Stomach (tissue), 9 donors: Measurements from ENCODE around the gene LCN2. TPM values are rescaled to one million over a fixed set of nuclear protein-coding genes. Genes with fewer than 3 reads are reported as not detected.

Source experiments
- DNase-seq, 2 donors: peaks; one replicate each; pipeline versions ENCODE4 v3.0.0 to v3.0.0-alpha.2; 2013 to 2019
- H3K27ac ChIP-seq, 5 donors: fragments of 200-600 bp in 4 of 5; sonication (generic) in 4 of 5; one replicate each; pipeline ENCODE4 v1.5.1; 2013 to 2019; ENCODE audit warnings: mild to moderate bottlenecking in 1 of 5, moderate library complexity in 1 of 5
- H3K27me3 ChIP-seq, 3 donors: fragments of 200-600 bp; sonication (generic); one replicate each; pipeline ENCODE4 v1.5.1; 2017 to 2019; ENCODE audit warnings: mixed run types in 1 of 3
- H3K36me3 ChIP-seq, 4 donors: fragments of 200-600 bp; sonication (generic); 1 replicate in 3 of 4; 2 replicates in 1 of 4; pipeline ENCODE4 v1.5.1; 2016 to 2019
- H3K4me1 ChIP-seq, 4 donors: fragments of 200-600 bp; sonication (generic); one replicate each; pipeline ENCODE4 v1.5.1; 2016 to 2019
- H3K4me3 ChIP-seq, 4 donors: fragments of 200-600 bp; sonication (generic) in 3 of 4; one replicate each; pipeline ENCODE4 v1.5.1; 2016 to 2019; ENCODE audit warnings: mild to moderate bottlenecking in 1 of 4
- H3K9me3 ChIP-seq, 4 donors: fragments of 200-600 bp; sonication (generic); one replicate each; pipeline ENCODE4 v1.5.1; 2016 to 2019
- CTCF ChIP-seq, 7 experiments: fragments of 450-650 bp in 4 of 7; fragments of 200-600 bp in 3 of 7; sonication (generic) in 3 of 7; IDR thresholded peaks; one replicate each; pipeline ENCODE4 v1.5.1; 2016 to 2019; ENCODE audit warnings: antibody characterized with exemption in 7 of 7, control low read depth in 2 of 7, mild to moderate bottlenecking in 1 of 7
- EP300 ChIP-seq: sonication (generic); formaldehyde crosslinking; IDR thresholded peaks from one replicate; pipeline ENCODE4 v1.6.1; 2017; ENCODE audit warnings: antibody characterized with exemption
- POLR2A ChIP-seq, 4 donors: fragments of 450-650 bp; IDR thresholded peaks; one replicate each; pipeline ENCODE4 v1.6.1; 2016; ENCODE audit warnings: antibody characterized with exemption in 4 of 4, control low read depth in 2 of 4, mild to moderate bottlenecking in 1 of 4, moderate library complexity in 1 of 4
- POLR2AphosphoS5 ChIP-seq, 3 donors: sonication (generic); formaldehyde crosslinking; IDR thresholded peaks; one replicate each; pipeline ENCODE4 v1.6.1; 2016; ENCODE audit warnings: antibody characterized with exemption in 3 of 3
- WGBS, 5 donors: extraction: QIAGEN DNeasy Blood & Tissue Kit in 3 of 5; methylation state at CpG; one replicate each; pipeline versions ENCODE4 v1.1.5 to v1.1.7; 2013 to 2018; 5-methylcytosine and 5-hydroxymethylcytosine counted together
- intact Hi-C: fragments of 100-400 bp; cut with DNase I; formaldehyde crosslinking; loops from one replicate; pipeline ENCODE4 v1.15.1; 2023; ENCODE audit warnings: low total_unique reads
- polyA plus RNA-seq, 3 donors: library from polyadenylated mRNA; stranded (reverse); fragments of 200-250 nt; gene quantifications; one replicate each; pipeline ENCODE4 v1.2.3, GENCODE V29; 2013
- total RNA-seq, 5 donors: library from RNA; depleted of rRNA; stranded (reverse); fragments of >200 nt; gene quantifications; one replicate each; pipeline versions ENCODE4 v1.1.0 to v1.2.3, GENCODE V29; 2014 to 2016
- donor health status: healthy with polysubstance abuse.
- donor health status: Bipolar disorder and iron deficiency.
- donor health status: healthy.

LCN2 gene
- total and polyA plus RNA-seq, 8 donors: 10.8 to 922 (median 383) TPM; not detected in 1

GRCh38 chr9:128142061-128142460, 7.2 kb upstream of the LCN2 start:
- Histone ChIP-seq H3K27me3 (no peaks in the 10 kb centered on the region), H3K4me3 (no peak overlapping the region), H3K27ac (no peak overlapping the region), H3K9me3 (no peaks in the 10 kb centered on the region), H3K36me3 (no peaks in the 10 kb centered on the region), H3K4me1 (peaks cover 0 to 18% (median 7%) of the 10 kb centered on the region in 4 donors)
- no peak for TF ChIP-seq POLR2AphosphoS5 (IDR thresholded peaks at IDR 0.05)
- TF ChIP-seq POLR2A (IDR thresholded peaks at IDR 0.05): no peak
- WGBS, 5 donors: 58 to 78% (median 70%) methylated on average over 3 to 4 of the region's 4 CpGs
- intact Hi-C loops: no loop called here
- DNase-seq: no peak

- DNase-seq: no peak
- intact Hi-C loops: no loop called here
- H3K4me3 ChIP-seq: no peak overlapping the region
- H3K36me3 ChIP-seq: no peaks in the 10 kb centered on the region
- 81 to 90% (median 83%) methylated on average over 2 of the region's 2 CpGs for WGBS, 5 donors
- TF ChIP-seq CTCF (IDR thresholded peaks at IDR 0.05): no peak
- TF ChIP-seq POLR2A (IDR thresholded peaks at IDR 0.05): no peak
- H3K4me1 ChIP-seq: peaks cover 0 to 19% (median 9%) of the 10 kb centered on the region in 4 donors
- no peaks in the 10 kb centered on the region for H3K9me3 ChIP-seq
- H3K27me3 ChIP-seq: no peaks in the 10 kb centered on the region
- no peak overlapping the region for H3K27ac ChIP-seq
Measured at GRCh38 chr9:128142596-128142995, 6.7 kb upstream of the LCN2 start.

- peak in 1 of 2 donors; percentile 67 for DNase-seq
- Histone ChIP-seq H3K4me3 (no peak overlapping the region), H3K36me3 (no peaks in the 10 kb centered on the region), H3K9me3 (no peaks in the 10 kb centered on the region), H3K4me1 (peaks cover 2 to 29% (median 16%) of the 10 kb centered on the region in 4 donors), H3K27me3 (no peaks in the 10 kb centered on the region), H3K27ac (peak overlapping the region in 1 of 5 donors; percentile 32)
- WGBS, 5 donors: 45 to 59% (median 54%) methylated on average over 7 to 8 of the region's 8 CpGs
- intact Hi-C loops: no loop called here
- TF ChIP-seq CTCF (IDR thresholded peaks at IDR 0.05) (no peak), POLR2AphosphoS5 (IDR thresholded peaks at IDR 0.05) (no peak), EP300 (no peak), POLR2A (IDR thresholded peaks at IDR 0.05) (no peak)
Measured at GRCh38 chr9:128143525-128144238, 5.6 kb upstream of the LCN2 start.

GRCh38 chr9:128144239-128145181, 4.7 kb upstream of the LCN2 start:
- DNase-seq: no peak
- Histone ChIP-seq H3K27me3 (no peaks in the 10 kb centered on the region), H3K9me3 (no peaks in the 10 kb centered on the region), H3K4me1 (peaks cover 8 to 37% (median 21%) of the 10 kb centered on the region in 4 donors), H3K4me3 (no peak overlapping the region), H3K36me3 (no peaks in the 10 kb centered on the region), H3K27ac (no peak overlapping the region)
- intact Hi-C loops: no loop called here
- 87 to 96% (median 90%) methylated on average over 14 to 22 of the region's 22 CpGs for WGBS, 5 donors
- TF ChIP-seq CTCF (IDR thresholded peaks at IDR 0.05) (no peak), POLR2AphosphoS5 (IDR thresholded peaks at IDR 0.05) (no peak), POLR2A (IDR thresholded peaks at IDR 0.05) (no peak), EP300 (no peak)
